GM21737 (cell line): ENCODE data around the gene BTBD8.

Source experiments
- ATAC-seq: cut with Tn5 transposase; IDR thresholded peaks from one replicate; pipeline ENCODE4 v1.9.1; 2021; ENCODE audit warnings: mild to moderate bottlenecking, moderate library complexity; ENCODE audit not compliant: unreplicated experiment

Gene BTBD8

GRCh38 chr1:92087542-92087941 lies 7.4 kb downstream of the BTBD8 start:
- no peak for ATAC-seq

DNA sequence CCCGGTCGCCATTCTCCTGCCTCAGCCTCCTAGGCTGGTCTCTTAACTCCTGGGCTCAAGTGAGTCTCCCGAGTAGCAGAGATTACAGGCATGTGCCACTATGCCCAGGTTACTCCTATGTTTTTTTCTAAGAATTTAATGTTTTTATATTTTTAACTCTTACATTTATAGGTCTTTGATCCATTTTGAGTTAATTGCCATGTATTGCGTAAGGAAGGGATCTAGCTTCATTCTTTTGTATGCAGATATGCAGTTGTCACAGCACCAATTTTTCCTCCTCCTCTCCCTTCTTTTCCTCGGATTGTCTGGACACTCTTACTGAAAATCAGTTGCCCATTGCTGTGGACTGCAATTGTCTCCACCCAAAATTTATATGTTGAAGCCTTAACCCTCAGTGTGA lies 11.5 kb downstream of the BTBD8 start:
- ATAC-seq = no peak

- no peak for ATAC-seq
These were observed 13.9 kb downstream of the BTBD8 start for GRCh38 chr1:92094090-92094489.

DNA sequence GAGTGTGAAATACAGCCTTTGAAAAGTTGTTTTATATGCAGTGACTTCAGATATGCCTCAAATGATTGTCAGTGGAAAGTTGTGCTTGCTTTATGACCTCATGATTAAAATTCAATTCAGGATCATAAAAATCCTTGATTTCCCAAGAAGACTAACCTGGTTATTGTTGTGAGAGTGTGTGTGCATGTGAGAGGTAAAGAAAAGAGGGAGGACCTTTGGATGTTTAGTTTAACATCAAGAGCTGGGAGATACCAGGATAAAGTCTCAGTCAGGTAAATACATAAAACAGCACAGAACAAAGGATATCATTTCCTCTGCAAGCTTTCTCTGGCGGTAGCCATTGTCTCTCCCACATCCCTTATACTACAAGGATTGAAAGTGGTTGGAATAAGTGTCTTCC lies 14.4 kb downstream of the BTBD8 start:
- ATAC-seq = no peak

DNA sequence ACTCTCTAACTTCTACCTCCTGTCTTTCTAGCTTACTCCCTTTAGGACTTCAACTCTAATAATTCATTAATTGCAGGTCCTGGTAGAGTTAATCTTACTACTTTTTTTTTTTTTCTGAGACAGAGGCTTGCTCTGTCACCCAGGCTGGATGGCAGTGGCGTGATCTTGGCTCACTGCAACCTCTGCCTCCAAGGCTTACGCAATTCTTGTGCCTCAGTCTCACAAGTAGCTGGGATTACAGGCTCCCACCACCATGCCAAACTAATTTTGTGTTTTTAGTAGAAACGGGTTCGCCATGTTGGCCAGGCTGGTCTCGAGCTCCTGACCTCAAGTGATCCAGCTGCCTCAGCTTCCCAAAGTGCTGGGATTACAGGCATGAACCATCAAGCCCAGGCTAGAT lies 15.7 kb downstream of the BTBD8 start:
- no peak for ATAC-seq

DNA sequence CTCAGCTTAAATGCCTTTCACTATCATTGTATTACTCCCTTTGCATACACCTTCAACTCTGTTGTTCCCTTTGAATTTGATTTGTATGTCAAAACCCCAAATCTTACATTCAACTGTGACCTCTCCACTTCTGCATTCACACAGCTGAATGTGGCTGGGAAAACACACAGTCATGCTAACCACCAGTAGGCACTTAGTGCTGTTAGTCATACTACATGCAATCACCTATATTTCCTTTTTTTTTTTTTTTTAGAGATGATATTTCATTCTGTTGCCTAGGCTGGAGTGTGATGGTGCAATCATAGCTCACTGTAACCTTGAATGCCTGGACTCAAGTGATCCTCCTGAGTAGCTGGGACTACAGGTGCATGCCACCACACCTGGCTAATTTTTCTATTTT lies 16.2 kb downstream of the BTBD8 start:
- ATAC-seq = no peak

DNA sequence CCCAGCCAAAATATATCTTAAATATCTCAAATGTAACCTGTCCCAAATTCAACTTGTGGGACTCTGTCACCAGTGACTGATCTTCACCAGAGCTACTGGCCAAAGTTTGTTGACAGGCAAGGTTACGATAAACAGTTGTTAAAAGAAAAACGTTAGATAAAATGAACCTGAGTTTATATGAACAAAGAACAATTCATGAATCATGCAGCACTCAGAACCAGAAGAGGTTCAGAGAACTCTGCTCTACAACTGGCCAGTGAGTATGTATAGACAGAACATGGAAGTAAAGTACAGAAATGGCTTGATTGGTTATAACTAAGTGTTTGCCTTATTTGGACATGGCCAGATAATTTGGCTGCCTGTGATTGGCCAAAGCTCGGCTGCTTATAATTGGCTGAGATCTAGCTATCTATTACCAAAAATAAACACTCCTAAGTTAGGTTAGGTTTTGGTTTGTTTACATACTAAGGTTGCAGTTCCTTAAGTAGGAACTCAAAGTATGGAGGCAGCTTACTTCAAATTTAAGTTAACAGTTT lies 25.5 kb downstream of the BTBD8 start:
- no peak for ATAC-seq

DNA sequence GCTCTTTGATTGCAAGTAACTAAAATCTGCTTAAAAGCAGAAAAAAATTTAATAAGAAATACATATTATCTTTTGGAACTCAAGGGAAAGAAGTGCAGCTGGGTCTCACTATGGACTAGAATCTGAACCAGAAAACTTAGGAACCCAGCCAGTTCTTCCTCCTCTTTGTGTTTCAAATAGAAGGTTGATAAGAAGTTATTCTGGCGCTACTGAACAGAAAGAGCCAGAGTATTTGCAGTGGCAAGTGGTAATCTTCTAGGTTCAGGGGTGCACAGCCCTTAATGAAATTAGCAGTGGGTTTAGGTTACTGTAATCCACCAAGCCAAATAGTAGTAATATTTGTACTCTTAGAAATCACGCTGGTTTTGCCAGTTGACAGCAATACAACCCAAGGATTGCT lies 28.5 kb downstream of the BTBD8 start:
- ATAC-seq = no peak

DNA sequence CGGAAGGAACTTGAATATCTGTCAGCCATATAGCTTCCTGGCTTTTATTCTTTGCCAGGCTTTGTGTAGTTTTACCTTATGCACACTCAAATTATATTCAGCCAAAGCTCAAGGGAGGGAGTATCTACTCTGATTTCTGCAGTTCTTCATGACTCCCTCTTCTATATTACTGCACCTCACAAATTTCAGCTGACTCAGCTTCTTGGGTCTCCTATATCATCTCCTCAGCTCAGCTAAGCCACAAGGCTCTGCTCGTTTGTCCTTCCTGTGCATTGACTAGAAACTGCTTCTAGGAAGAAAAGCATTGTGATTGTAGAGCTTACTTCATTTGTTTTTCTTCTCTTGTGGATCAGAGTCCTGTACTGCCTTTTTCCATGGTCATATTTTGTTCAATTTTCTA lies 37.4 kb downstream of the BTBD8 start:
- ATAC-seq = no peak

DNA sequence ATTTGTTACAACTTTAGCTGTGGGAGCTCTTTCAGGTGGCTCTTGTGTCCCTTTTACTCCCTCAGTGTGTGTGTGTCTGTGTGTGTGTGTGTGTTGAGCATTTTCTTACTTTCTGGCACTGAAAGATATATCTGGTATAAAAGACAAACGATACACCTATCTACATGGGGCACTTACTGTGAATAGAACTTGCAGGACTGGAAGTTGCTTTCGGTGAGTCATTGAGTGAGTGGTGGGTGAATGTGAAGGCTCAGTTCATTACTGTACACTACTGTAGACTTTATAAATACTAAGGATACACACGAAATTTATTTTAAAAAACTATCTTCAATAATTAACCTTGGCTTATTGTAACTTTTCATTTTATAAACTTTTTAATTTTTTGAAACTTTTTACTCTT lies 38.7 kb downstream of the BTBD8 start:
- ATAC-seq = no peak

DNA sequence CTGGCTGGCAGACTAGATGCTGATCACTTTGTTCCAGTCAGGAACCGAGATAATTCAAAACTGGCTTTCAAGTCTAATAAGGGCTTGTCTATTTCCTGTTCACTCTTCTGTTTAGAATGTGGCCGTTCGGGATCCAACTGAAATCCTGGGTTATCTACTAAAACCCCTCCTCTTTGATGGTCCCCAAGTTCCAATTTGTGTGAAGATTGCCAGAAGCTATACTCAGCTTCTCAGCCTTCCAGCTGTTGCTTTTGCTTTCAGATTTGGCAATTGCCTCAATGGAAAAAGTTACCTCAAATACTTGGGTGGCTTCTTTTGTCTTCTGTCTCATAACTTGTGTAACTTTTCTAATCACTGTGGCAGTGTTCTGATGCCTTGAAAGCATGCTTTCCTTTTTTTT lies 43.7 kb downstream of the BTBD8 start:
- no peak for ATAC-seq

- ATAC-seq = no peak
These were observed 45.1 kb downstream of the BTBD8 start for GRCh38 chr1:92125204-92125603.

GRCh38 chr1:92126088-92126487 lies 45.9 kb downstream of the BTBD8 start:
- no peak for ATAC-seq

- ATAC-seq = no peak
These were observed 54.2 kb downstream of the BTBD8 start for GRCh38 chr1:92134331-92134730.

- ATAC-seq = no peak
These were observed 56.2 kb downstream of the BTBD8 start for GRCh38 chr1:92136341-92136740.

GRCh38 chr1:92154934-92155333 lies 74.8 kb downstream of the BTBD8 start:
- ATAC-seq = no peak

DNA sequence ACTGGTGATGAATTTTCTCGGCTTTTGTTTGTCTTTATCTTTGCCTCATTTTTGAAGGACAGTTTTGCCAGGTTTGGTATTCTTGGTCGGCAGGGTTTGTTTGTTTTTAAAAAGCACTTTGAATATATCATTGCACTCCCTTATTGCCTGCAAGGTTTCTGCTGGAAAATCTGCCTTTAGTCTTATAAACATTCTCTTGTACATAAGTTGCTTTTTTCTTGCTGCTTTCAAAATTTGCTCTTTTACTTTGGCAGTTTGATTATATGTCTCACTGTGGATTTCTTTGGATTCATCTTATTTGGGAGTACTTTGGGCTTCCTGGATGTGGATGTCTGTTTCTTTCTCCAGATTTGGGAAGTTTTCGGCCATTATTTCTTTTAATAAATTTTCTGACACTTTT lies 79.4 kb downstream of the BTBD8 start:
- no peak for ATAC-seq

DNA sequence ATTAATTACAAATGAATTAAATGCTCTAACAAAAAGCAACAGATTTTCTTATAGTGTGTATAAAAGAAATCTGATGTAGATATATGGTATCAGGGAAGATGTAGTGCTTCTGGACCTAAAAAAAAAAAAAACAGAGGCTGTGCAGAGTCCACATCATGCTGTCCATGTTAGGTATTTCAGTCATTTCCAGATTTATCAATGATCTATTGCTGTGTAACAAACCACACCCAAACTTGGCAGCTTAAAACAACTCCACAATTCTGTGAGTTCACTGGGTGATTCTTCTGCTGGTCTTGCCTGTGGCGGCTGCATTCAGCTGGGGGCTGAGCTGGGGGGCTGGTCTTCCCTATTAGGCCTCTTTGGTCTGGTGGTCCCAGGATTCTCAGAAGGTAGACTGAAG lies 85.2 kb downstream of the BTBD8 start:
- no peak for ATAC-seq

DNA sequence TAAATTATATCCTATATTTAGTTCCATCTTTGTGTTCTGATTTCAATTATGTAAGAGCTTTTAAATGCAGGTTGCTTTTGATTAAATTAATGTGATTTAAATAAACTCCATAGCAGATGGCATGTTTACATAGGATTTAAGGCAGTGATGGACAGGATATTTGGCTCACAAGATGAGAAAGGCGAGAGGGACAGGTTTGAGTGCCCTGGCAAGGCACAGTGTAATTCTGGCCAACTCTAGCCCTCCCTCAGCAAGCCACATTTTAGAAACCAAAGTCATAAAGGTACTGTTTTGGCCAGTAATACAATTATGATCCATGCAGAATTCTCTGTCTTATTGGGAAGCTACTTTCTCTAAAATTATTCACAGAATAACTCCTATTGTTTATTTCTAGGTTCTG lies 87.0 kb downstream of the BTBD8 start:
- no peak for ATAC-seq

DNA sequence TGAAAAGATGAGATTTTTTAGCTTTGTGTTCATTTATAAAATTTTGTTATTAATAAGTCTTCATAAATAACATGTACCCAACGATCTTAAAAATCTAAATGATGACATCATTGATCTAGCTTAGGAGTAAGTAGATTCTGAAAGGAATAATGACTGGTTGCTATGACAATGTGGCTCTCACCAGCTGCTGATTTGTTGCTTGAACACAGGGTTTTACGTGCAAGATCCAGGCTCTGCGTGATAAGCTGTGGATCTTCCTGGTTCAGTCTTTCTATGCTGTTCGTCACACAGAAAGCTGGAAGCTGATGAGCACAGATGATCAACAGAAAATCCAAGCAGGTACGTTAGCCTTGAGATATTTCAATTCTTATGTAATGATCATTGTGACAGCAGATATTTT lies 88.5 kb downstream of the BTBD8 start:
- ATAC-seq = no peak

DNA sequence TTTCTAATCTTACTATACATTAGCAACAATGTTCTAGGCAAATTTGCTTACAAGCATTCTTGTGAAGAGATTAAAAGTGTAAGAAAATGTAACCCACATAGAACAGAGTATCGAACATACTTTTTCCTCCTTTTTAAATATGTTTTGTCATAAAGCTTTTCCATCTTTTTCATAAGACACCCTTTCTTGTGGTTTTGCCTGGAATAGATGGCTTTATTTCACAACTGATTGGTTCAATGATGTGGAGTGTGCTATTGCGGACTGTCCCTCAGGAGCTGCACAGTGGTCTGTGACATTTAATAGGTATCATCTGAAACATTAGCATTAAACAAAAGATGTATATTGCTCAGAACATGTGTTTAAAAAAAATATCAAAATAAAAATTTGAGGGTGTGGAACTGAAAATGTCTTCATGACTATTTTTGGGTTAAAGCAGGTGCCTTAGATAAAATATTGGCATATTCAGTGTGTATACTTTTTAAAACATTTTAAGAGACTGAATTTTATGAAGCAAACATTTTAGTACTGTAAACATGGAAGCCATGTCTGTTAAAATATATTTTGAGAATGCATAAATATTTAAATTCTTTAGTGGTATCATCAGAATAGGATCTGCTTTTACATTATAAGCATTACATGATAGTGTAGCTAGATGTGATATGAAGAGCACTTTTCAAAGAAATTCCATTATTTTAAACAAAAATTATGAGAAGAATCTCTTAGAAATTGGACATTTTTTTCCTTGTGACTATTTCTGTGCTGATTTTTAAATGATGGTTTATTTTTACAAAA lies 89.3 kb downstream of the BTBD8 start:
- no peak for ATAC-seq

- no peak for ATAC-seq
These were observed 104.5 kb downstream of the BTBD8 start for GRCh38 chr1:92184632-92185031.

GRCh38 chr1:92186081-92186480 lies 105.9 kb downstream of the BTBD8 start:
- no peak for ATAC-seq
